HG03095 (cell line): ENCODE data around the gene KCNAB3.

ENCODE experiments used
- ATAC-seq: cut with Tn5 transposase; IDR thresholded peaks from one replicate; pipeline ENCODE4 v1.9.1; 2021; ENCODE audit warnings: moderate library complexity; ENCODE audit not compliant: unreplicated experiment

Gene KCNAB3

GRCh38 chr17:7903154-7904103 lies 26.2 kb downstream of the KCNAB3 start:
- no peak for ATAC-seq

- ATAC-seq = no peak
These were observed 31.9 kb downstream of the KCNAB3 start for GRCh38 chr17:7897773-7898172.

GRCh38 chr17:7897090-7897489 lies 32.6 kb downstream of the KCNAB3 start:
- ATAC-seq = no peak

GRCh38 chr17:7894866-7895265 lies 34.8 kb downstream of the KCNAB3 start:
- ATAC-seq = no peak

GRCh38 chr17:7894226-7894625 lies 35.4 kb downstream of the KCNAB3 start:
- ATAC-seq = no peak

- ATAC-seq = no peak
These were observed 36.3 kb downstream of the KCNAB3 start for GRCh38 chr17:7893187-7893880.

GRCh38 chr17:7889166-7889955 lies 40.3 kb downstream of the KCNAB3 start:
- no peak for ATAC-seq

GRCh38 chr17:7888184-7888920 lies 41.3 kb downstream of the KCNAB3 start, which contains the start of gene CHD3:
CHD3 (plus strand) TSS chr17:7888789; CDS start chr17:7889001, 212 bp downstream.
- no peak for ATAC-seq

GRCh38 chr17:7887482-7888183 lies 42.0 kb downstream of the KCNAB3 start:
- no peak for ATAC-seq

GRCh38 chr17:7887038-7887481 lies 42.6 kb downstream of the KCNAB3 start:
- ATAC-seq = no peak

- no peak for ATAC-seq
These were observed 43.2 kb downstream of the KCNAB3 start for GRCh38 chr17:7886227-7887037.

- ATAC-seq = no peak
These were observed 44.1 kb downstream of the KCNAB3 start for GRCh38 chr17:7885367-7886226.

GRCh38 chr17:7884581-7885366 lies 44.9 kb downstream of the KCNAB3 start:
- no peak for ATAC-seq

- no peak for ATAC-seq
These were observed 45.8 kb downstream of the KCNAB3 start for GRCh38 chr17:7883781-7884386.

GRCh38 chr17:7882629-7883028 lies 47.0 kb downstream of the KCNAB3 start:
- no peak for ATAC-seq

- no peak for ATAC-seq
These were observed 47.6 kb downstream of the KCNAB3 start for GRCh38 chr17:7882068-7882467.
